ENCODE data around the gene AHCY.
"Not testable (repeated sequence)": the region's sequence is repeated elsewhere in the genome, so short reads cannot be mapped to it uniquely, and the experiment has no call there.

AHCY gene

GRCh38 chr20:34302723-34303533, at the start of gene AHCY:
Gene AHCY (minus strand): TSS chr20:34303355. CDS start chr20:34303270, 85 bp downstream.
- peak; percentile 93 for DNase-seq (ENCODE audit: low read depth)

GRCh38 chr20:34350095-34350494, 46.9 kb upstream of the AHCY start:
- DNase-seq (ENCODE audit: low read depth): no peak

- no peak for DNase-seq (ENCODE audit: low read depth)
Measured at GRCh38 chr20:34347571-34347970, 44.4 kb upstream of the AHCY start.

- not testable (repeated sequence) for DNase-seq (ENCODE audit: low read depth)
Measured at GRCh38 chr20:34346533-34346865, 43.3 kb upstream of the AHCY start.

GRCh38 chr20:34345839-34346532, 42.8 kb upstream of the AHCY start:
- not testable (repeated sequence) for DNase-seq (ENCODE audit: low read depth)

GRCh38 chr20:34345402-34345736, 42.2 kb upstream of the AHCY start:
- DNase-seq (ENCODE audit: low read depth): no peak

GRCh38 chr20:34344238-34344637, 41.1 kb upstream of the AHCY start:
- no peak for DNase-seq (ENCODE audit: low read depth)

GRCh38 chr20:34343458-34344211, 40.5 kb upstream of the AHCY start:
- DNase-seq (ENCODE audit: low read depth): no peak

- DNase-seq (ENCODE audit: low read depth): not testable (repeated sequence)
Measured at GRCh38 chr20:34341199-34341598, 38.0 kb upstream of the AHCY start.

GRCh38 chr20:34340726-34341125, 37.6 kb upstream of the AHCY start:
- not testable (repeated sequence) for DNase-seq (ENCODE audit: low read depth)

GRCh38 chr20:34337982-34338726, 35.0 kb upstream of the AHCY start:
- no peak for DNase-seq (ENCODE audit: low read depth)

- no peak for DNase-seq (ENCODE audit: low read depth)
Measured at GRCh38 chr20:34337544-34337943, 34.4 kb upstream of the AHCY start.

- DNase-seq (ENCODE audit: low read depth): no peak
Measured at GRCh38 chr20:34334654-34335407, 31.7 kb upstream of the AHCY start.

- no peak for DNase-seq (ENCODE audit: low read depth)
Measured at GRCh38 chr20:34333786-34334185, 30.6 kb upstream of the AHCY start.

- DNase-seq (ENCODE audit: low read depth): no peak
Measured at GRCh38 chr20:34332262-34332920, 29.2 kb upstream of the AHCY start.

GRCh38 chr20:34331838-34332237, 28.7 kb upstream of the AHCY start:
- no peak for DNase-seq (ENCODE audit: low read depth)

- DNase-seq (ENCODE audit: low read depth): not testable (repeated sequence)
Measured at GRCh38 chr20:34330861-34331544, 27.8 kb upstream of the AHCY start.

- no peak for DNase-seq (ENCODE audit: low read depth)
Measured at GRCh38 chr20:34328928-34329677, 25.9 kb upstream of the AHCY start.

GRCh38 chr20:34328207-34328606, 25.1 kb upstream of the AHCY start:
- not testable (repeated sequence) for DNase-seq (ENCODE audit: low read depth)

- no peak for DNase-seq (ENCODE audit: low read depth)
Measured at GRCh38 chr20:34324541-34324940, 21.4 kb upstream of the AHCY start.
